Right lobe of liver (tissue), 6 donors: ENCODE measurements around the gene ENPP7. TPM values are rescaled to one million over a fixed set of nuclear protein-coding genes. Genes with fewer than 3 reads are reported as not detected.
A peak's percentile ranks its signal among the peaks of the same experiment; 100 is the strongest.

ENCODE experiments used
- ATAC-seq, 4 donors: fragments of 200-7000 bp; cut with Tn5 transposase; one replicate each; pipeline ENCODE4 v1.9.1; 2020; ENCODE audit warnings: mild to moderate bottlenecking in 4 of 4, moderate library complexity in 4 of 4
- DNase-seq, 3 donors: peaks; one replicate each; pipeline ENCODE4 v3.0.0-alpha.2; 2020
- H3K27ac ChIP-seq, 3 donors: fragments of 200-600 bp; one replicate each; pipeline ENCODE4 v1.8.0; 2022
- H3K27me3 ChIP-seq, 2 donors: fragments of 200-600 bp; one replicate each; pipeline ENCODE4 v1.8.0; 2022
- H3K36me3 ChIP-seq, 4 donors: fragments of 200-600 bp; sonication (generic) in 1 of 4; one replicate each; pipeline versions ENCODE4 v1.5.1 to v1.8.0; 2017 to 2022; ENCODE audit warnings: control low read depth in 1 of 4
- H3K4me1 ChIP-seq, 4 donors: fragments of 200-600 bp; sonication (generic) in 1 of 4; one replicate each; pipeline versions ENCODE4 v1.5.1 to v1.8.0; 2017 to 2022; ENCODE audit warnings: control low read depth in 1 of 4
- H3K4me3 ChIP-seq, 3 donors: fragments of 200-600 bp; one replicate each; pipeline ENCODE4 v1.8.0; 2022
- H3K9me3 ChIP-seq, 4 donors: fragments of 200-600 bp; sonication (generic) in 1 of 4; one replicate each; pipeline versions ENCODE4 v1.5.1 to v1.8.0; 2017 to 2022; ENCODE audit warnings: control low read depth in 1 of 4
- CTCF ChIP-seq, 4 donors: fragments of 200-600 bp in 3 of 4; fragments of 450-650 bp in 1 of 4; IDR thresholded peaks; one replicate each; pipeline versions ENCODE4 v1.5.1 to v1.8.0; 2016 to 2022; ENCODE audit warnings: antibody characterized with exemption in 4 of 4, mild to moderate bottlenecking in 2 of 4
- POLR2A ChIP-seq: fragments of 450-650 bp; IDR thresholded peaks from one replicate; pipeline ENCODE4 v1.6.1; 2017; ENCODE audit warnings: antibody characterized with exemption, mild to moderate bottlenecking
- WGBS: methylation state at CpG from one replicate; pipeline ENCODE4 v1.1.6; 2018; ENCODE audit warnings: low coverage, low lambda C conversion rate; ENCODE audit not compliant: insufficient coverage; ENCODE audit errors: missing lambda C conversion rate; 5-methylcytosine and 5-hydroxymethylcytosine counted together
- intact Hi-C, 2 donors: fragments of 100-400 bp; cut with DNase I; formaldehyde crosslinking; loops; one replicate each; pipeline versions ENCODE4 v1.11.2 to v1.14.1; 2022
- total RNA-seq, 6 experiments: library from RNA; depleted of rRNA in 2 of 6; stranded (reverse); fragments of >200 nt in 2 of 6; fragmentation: NEBNext Ultra II Directional in 3 of 6; extraction: Animal tissue kit (Norgen Biotek cat#: 25700) in 3 of 6; gene quantifications; one replicate each; pipeline versions ENCODE4 v1.1.0 to v1.2.4, GENCODE V29; 2016 to 2023
- donor health status: DM: no; HTN: yes; CAD: no.
- donor health status: DM: no; HTN: no; CAD: no.
- donor health status: DM: no; HTN: no; CAD: no.
- donor health status: DM: no; HTN: yes; CAD: no.
- donor health status: DM: no; HTN: yes; CAD: no.

ENPP7 gene
- total RNA-seq, 6 experiments from 2014 or later, result 3.4 to 43.2 (median 17.8) TPM

- H3K4me1 ChIP-seq, result peaks cover 0 to 25% (median 0%) of the 10 kb centered on the region in 4 donors
- WGBS, result 56% methylated on average over 6 of the region's 6 CpGs
- peaks cover 0 to 39% of the 10 kb centered on the region in 2 donors for H3K27me3 ChIP-seq
- TF ChIP-seq POLR2A, result no peak
- H3K36me3 ChIP-seq, result no peaks in the 10 kb centered on the region
- no peaks in the 10 kb centered on the region for H3K9me3 ChIP-seq
- ATAC-seq (peak in 1 of 4 donors; percentile 14), DNase-seq (no peak)
- intact Hi-C loops, result no loop called here
- no peak overlapping the region for H3K4me3 ChIP-seq
- no peak overlapping the region for H3K27ac ChIP-seq
Observed at GRCh38 chr17:79775632-79776031, 44.9 kb downstream of the ENPP7 start.

GRCh38 chr17:79776376-79777119, 45.8 kb downstream of the ENPP7 start:
- no peak overlapping the region for H3K4me3 ChIP-seq
- H3K27me3 ChIP-seq, result peaks cover 0 to 39% of the 10 kb centered on the region in 2 donors
- TF ChIP-seq POLR2A, result no peak
- TF ChIP-seq CTCF (IDR thresholded peaks at IDR 0.05), result no peak
- ATAC-seq (peak in 3 of 4 donors; percentile 9 to 19 (median 11)), DNase-seq (no peak)
- 33% methylated on average over 11 of the region's 11 CpGs for WGBS
- H3K36me3 ChIP-seq, result no peaks in the 10 kb centered on the region
- intact Hi-C loops, result no loop called here
- H3K9me3 ChIP-seq, result no peaks in the 10 kb centered on the region
- H3K27ac ChIP-seq, result peak overlapping the region in 2 of 3 donors; percentile 24 to 50
- peaks cover 0 to 25% (median 0%) of the 10 kb centered on the region in 4 donors for H3K4me1 ChIP-seq

GRCh38 chr17:79777120-79777893, 46.6 kb downstream of the ENPP7 start:
- peak; percentile 45 to 58 (median 56) for ATAC-seq
- peak; percentile 69 to 74 (median 70) for DNase-seq
- peak overlapping the region; percentile 35 to 61 (median 43) for H3K4me3 ChIP-seq
- no peaks in the 10 kb centered on the region for H3K9me3 ChIP-seq
- TF ChIP-seq POLR2A, result no peak
- peak in 1 of 4 donors; percentile 26 for TF ChIP-seq CTCF (IDR thresholded peaks at IDR 0.05)
- no peaks in the 10 kb centered on the region for H3K36me3 ChIP-seq
- 3% methylated on average over 24 of the region's 51 CpGs for WGBS
- H3K4me1 ChIP-seq, result peaks cover 0 to 25% (median 0%) of the 10 kb centered on the region in 4 donors
- H3K27me3 ChIP-seq, result peaks cover 0 to 39% of the 10 kb centered on the region in 2 donors
- intact Hi-C loops, result no loop called here
- H3K27ac ChIP-seq, result peak overlapping the region in 2 of 3 donors; percentile 24 to 50

GRCh38 chr17:79777894-79778503, 47.3 kb downstream of the ENPP7 start, which contains the start of gene CBX2:
CBX2 (plus strand) TSS chr17:79778148; CDS start chr17:79778236, 88 bp downstream.
- DNase-seq, result peak; percentile 85 to 86 (median 85)
- ATAC-seq, result peak; percentile 69 to 82 (median 72)
- TF ChIP-seq CTCF (IDR thresholded peaks at IDR 0.05) (no peak), POLR2A (no peak)
- peak within 1 kb of the TSS in 2 of 3 donors; percentile 24 to 50 for H3K27ac ChIP-seq
- no peaks in the 10 kb centered on the region for H3K9me3 ChIP-seq
- peak within 1 kb of the TSS; percentile 46 to 66 (median 48) for H3K4me3 ChIP-seq
- intact Hi-C loops, result no loop called here
- H3K4me1 ChIP-seq, result peaks cover 0 to 25% (median 0%) of the 10 kb centered on the region in 4 donors
- H3K27me3 ChIP-seq, result peaks cover 0 to 39% of the 10 kb centered on the region in 2 donors
- no peaks in the 10 kb centered on the region for H3K36me3 ChIP-seq
- no CpG with 5 or more reads among the region's 96 CpGs for WGBS
